GM13976 (cell line): Measurements from ENCODE around the gene NTM.

Experiments used
- DNase-seq: peaks from one replicate; pipeline ENCODE4 v3.0.0; 2012; ENCODE audit warnings: low spot score
- CTCF ChIP-seq: IDR thresholded peaks from 2 replicates; pipeline ENCODE4 v1.5.1; 2012; ENCODE audit warnings: borderline replicate concordance, mild to moderate bottlenecking; ENCODE audit not compliant: insufficient read depth; ENCODE audit errors: extremely low read depth, missing control alignments, control extremely low read depth
- in situ Hi-C: fragments of 300-500 bp; cut with MboI; formaldehyde crosslinking; loops from one replicate; pipeline ENCODE4 v1.12.0; 2022; ENCODE audit warnings: low sequenced_read_pairs, mixed read lengths, inconsistent platforms; ENCODE audit not compliant: unreplicated experiment

The NTM gene

DNA sequence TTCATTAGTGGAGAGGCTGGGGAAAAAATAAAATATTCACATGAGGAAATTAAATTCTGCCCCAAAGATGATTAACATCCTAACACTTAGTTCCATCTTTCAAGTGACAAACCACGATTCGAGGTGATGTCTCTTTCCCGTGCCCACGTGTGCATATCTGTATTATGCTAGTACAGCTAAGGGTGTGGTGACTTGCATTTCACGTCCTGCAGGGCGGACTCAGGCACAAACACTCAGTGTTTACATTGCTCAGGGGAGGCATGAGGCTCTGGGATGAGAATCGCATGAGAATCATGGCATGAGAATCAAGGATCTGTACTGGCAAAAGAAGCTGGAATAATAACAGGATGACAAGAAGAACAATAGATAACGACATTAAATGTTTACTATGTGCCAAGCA, 179.4 kb downstream of the NTM start:
- no peak for TF ChIP-seq CTCF
- in situ Hi-C loops = no loop called here
- no peak for DNase-seq

DNA sequence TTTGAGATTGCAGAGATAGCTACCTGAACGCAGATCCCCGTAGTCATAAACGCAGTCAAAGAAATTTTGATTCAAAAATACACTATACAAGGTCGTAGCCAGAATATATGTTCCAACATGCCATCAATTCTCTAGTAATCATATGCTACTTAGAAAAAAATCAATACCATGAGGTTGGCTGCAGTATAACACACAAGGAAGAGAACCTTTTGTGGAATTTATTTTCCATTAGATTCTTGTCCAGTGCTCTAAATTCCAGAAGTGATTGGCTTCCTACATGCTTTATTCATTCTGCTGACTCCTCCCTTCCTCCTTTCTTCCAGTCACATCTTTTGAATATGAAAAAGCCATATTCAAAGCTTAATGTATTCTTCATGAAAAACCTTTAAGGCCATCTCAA, 189.9 kb downstream of the NTM start:
- DNase-seq = no peak
- in situ Hi-C loops = no loop called here
- TF ChIP-seq CTCF = no peak

GRCh38 chr11:131561501-131561900, 191.1 kb downstream of the NTM start:
- no peak for TF ChIP-seq CTCF
- DNase-seq = no peak
- in situ Hi-C loops = no loop called here

DNA sequence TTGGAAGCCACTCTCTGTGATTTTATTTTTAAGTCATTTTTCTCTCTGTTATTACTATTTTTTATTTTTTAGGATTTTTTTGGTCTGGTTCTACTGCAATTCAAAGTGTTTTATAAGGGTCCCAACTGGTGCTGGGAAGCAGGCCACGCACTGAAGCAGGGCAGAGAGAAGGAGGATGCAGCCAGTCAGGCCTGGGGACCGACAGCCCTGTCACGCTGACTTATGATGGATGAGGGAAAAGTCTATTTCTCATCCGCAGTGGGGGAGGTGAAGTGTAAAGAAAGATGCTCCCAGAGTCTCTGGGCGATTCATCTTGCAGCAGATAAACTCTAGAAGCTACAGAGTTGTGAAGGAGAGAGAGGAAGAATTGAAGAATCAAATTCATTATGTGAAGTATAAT, 191.6 kb downstream of the NTM start:
- in situ Hi-C loops = no loop called here
- no peak for TF ChIP-seq CTCF
- DNase-seq = no peak

GRCh38 chr11:131568318-131568717, 197.9 kb downstream of the NTM start:
- no peak for DNase-seq
- in situ Hi-C loops = no loop called here
- no peak for TF ChIP-seq CTCF

- no peak for TF ChIP-seq CTCF
- in situ Hi-C loops = no loop called here
- DNase-seq = no peak
Measured at GRCh38 chr11:131571571-131571970, 201.2 kb downstream of the NTM start.

DNA sequence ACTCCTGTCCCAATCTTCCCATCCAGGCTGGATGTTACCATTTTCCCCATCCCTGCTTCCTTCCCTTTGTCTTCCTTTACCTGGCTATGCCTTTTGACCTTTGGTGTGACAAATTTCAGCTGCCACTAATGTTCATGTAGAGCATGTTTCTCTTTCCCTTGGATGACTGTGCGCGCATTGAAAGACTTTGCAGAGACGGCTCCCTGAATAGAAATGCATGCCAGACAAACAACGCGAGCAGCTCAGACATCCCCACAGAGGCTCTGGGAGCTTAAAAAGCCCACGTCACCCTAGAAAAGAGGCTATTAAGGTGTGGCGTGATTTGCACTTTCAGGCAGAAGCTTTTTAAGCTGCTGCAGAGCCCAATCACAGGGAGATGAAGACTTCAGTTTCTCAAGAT, 202.0 kb downstream of the NTM start:
- no peak for TF ChIP-seq CTCF
- no peak for DNase-seq
- in situ Hi-C loops = no loop called here
